Activated CD4-positive, alpha-beta T cell treated with anti-CD3 and anti-CD28 coated beads, Interleukin-2, amount 10 ng/mL, durations not matched to agents 24 days and 14 days (primary cell): ENCODE results near the gene CSRP3. TPM values are rescaled to one million over a fixed set of nuclear protein-coding genes. Genes with fewer than 3 reads are reported as not detected.

Experiments
- DNase-seq: peaks from one replicate; pipeline ENCODE4 v3.0.0; 2022
- H3K27ac Mint-ChIP-seq: one replicate; pipeline ENCODE4 v1.8.0; 2022; ENCODE audit warnings: mild to moderate bottlenecking, mixed read lengths
- H3K27me3 Mint-ChIP-seq: one replicate; pipeline ENCODE4 v1.8.0; 2022; ENCODE audit warnings: mixed read lengths
- H3K36me3 Mint-ChIP-seq: one replicate; pipeline ENCODE4 v1.8.0; 2022; ENCODE audit warnings: low read depth, mild to moderate bottlenecking, mixed read lengths
- H3K4me1 Mint-ChIP-seq: one replicate; pipeline ENCODE4 v1.8.0; 2021; ENCODE audit warnings: mixed read lengths
- H3K4me3 Mint-ChIP-seq: one replicate; pipeline ENCODE4 v1.8.0; 2022; ENCODE audit warnings: mild to moderate bottlenecking, moderate library complexity, mixed read lengths
- H3K9me3 Mint-ChIP-seq: one replicate; pipeline ENCODE4 v1.8.0; 2021; ENCODE audit warnings: mixed read lengths
- intact Hi-C: fragments of 100-400 bp; cut with micrococcal nuclease; formaldehyde crosslinking; loops from one replicate; pipeline ENCODE4 v1.15.1; 2023
- total RNA-seq: library from RNA; stranded (reverse); gene quantifications from 2 replicates; pipeline ENCODE4 v1.2.3, GENCODE V29; 2022

The CSRP3 gene
- total RNA-seq, 1 donor from 2014 or later: not detected

DNA sequence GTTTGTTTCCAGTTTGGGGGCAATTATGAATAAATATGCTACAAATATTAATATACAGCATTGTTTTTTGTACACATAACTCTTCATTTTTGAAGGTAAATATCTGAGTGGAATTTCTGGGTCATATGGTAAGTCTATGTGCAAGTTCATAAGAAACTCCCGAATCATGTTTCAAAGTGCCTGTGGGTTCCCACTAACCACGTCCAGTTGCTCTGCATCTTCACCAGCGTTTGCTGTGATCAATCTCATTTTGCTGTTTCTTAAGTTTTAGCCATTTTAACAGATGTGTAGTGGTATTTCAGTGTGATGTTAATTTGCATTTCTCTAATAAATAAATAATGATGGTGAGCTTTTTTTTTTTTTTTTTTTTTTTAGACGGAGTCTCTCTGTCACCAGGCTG is 14.2 kb upstream of the CSRP3 start:
- Mint-ChIP-seq H3K27ac (no peak overlapping the region), H3K9me3 (no peaks in the 10 kb centered on the region), H3K36me3 (no peaks in the 10 kb centered on the region), H3K4me3 (no peak overlapping the region), H3K27me3 (peaks cover 27% of the 10 kb centered on the region), H3K4me1 (no peaks in the 10 kb centered on the region)
- no peak for DNase-seq
- intact Hi-C loops: no loop called here

DNA sequence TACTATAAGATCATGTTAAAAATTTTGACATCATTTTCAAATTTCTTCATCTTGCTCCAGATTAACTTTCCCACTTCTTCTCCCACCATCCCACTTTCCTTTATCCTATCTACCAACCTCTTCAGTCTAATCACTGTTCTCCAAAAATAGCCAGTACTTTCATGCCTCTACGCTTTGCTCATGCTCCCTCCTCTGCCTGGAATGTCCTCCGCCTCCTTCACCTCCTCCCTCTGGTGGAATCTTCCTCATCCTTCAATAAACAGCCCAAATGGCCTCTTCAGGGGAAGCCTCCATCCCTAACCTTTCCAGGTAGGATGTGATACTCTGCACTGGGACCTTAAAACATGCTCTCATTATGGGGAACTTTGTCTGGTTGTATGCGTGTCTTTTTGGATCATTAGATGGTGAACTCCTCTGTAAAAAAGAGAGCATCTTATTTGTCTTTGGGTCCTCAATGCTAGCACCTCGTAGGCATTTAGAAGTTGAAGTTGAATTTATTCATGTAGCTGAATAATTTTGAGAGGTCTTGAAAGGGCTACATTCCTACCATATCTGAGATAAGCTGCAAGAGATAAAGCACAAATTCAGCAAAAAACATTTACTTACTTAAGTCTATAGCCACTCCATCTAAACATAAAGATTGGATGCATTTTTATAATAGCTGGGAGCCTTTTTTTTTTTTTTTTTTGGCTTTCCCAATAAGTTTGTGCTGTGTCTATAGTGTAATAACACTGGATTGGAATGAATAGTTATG is 8.0 kb upstream of the CSRP3 start:
- DNase-seq: peak; percentile 20
- no peaks in the 10 kb centered on the region for H3K4me1 Mint-ChIP-seq
- intact Hi-C loops: no loop called here
- H3K27ac Mint-ChIP-seq: no peak overlapping the region
- no peaks in the 10 kb centered on the region for H3K9me3 Mint-ChIP-seq
- H3K4me3 Mint-ChIP-seq: no peak overlapping the region
- no peaks in the 10 kb centered on the region for H3K36me3 Mint-ChIP-seq
- H3K27me3 Mint-ChIP-seq: peaks cover 35% of the 10 kb centered on the region

DNA sequence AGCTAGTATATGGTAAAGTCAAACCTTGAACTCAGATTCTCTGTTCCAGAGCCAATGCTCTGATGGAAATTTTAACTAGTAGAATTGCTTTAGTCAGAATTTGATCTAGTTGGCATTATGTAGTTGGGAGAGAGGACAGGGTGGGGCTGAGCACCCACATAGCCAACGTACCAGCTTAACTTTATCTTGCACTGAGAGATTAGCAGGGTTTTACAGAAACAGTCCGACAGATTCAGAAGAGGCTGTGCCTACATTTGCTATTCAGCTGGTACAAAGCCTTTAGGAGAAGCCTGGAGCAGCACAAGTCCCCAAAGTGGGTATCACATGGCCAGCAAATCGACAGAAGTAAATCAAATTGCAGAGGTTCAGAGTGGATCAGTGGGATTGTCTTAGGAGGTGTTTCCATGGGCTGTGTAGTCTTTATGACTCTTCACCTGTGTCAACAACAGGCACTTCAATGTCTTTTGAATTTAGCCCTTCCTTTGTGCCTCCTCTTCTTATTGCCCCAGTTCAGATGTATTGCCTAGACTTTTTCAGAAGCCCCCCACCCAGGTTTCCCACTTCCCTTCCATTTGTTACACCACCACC is 7.3 kb upstream of the CSRP3 start:
- no peaks in the 10 kb centered on the region for H3K36me3 Mint-ChIP-seq
- peaks cover 30% of the 10 kb centered on the region for H3K27me3 Mint-ChIP-seq
- intact Hi-C loops: no loop called here
- no peak overlapping the region for H3K27ac Mint-ChIP-seq
- H3K4me1 Mint-ChIP-seq: no peaks in the 10 kb centered on the region
- H3K4me3 Mint-ChIP-seq: no peak overlapping the region
- peak; percentile 32 for DNase-seq
- H3K9me3 Mint-ChIP-seq: no peaks in the 10 kb centered on the region

GRCh38 chr11:19208181-19208580 is 6.4 kb upstream of the CSRP3 start:
- H3K9me3 Mint-ChIP-seq: no peaks in the 10 kb centered on the region
- H3K4me3 Mint-ChIP-seq: no peak overlapping the region
- intact Hi-C loops: no loop called here
- DNase-seq: no peak
- no peaks in the 10 kb centered on the region for H3K4me1 Mint-ChIP-seq
- no peak overlapping the region for H3K27ac Mint-ChIP-seq
- no peaks in the 10 kb centered on the region for H3K36me3 Mint-ChIP-seq
- peaks cover 23% of the 10 kb centered on the region for H3K27me3 Mint-ChIP-seq

DNA sequence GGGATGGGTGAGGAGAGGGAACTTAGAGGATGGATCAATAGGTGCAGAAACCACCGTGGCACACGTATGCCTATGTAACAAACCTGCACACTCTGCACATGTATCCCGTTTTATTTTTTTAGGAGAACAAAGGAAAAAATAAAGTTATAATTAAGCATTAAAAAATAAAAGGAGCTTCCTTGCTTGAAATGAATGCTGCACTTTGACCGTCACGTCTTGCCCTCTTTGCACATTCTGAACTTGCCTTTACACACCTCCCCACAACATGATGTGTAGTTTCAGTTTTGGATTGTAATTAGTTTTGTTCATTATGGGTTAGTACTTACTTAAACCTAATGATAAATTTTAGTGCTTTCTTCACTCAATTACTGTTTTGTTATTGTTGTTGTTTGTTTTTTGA is 3.1 kb upstream of the CSRP3 start:
- Mint-ChIP-seq H3K27me3 (peaks cover 26% of the 10 kb centered on the region), H3K36me3 (no peaks in the 10 kb centered on the region), H3K4me3 (no peak overlapping the region), H3K4me1 (no peaks in the 10 kb centered on the region), H3K9me3 (no peaks in the 10 kb centered on the region), H3K27ac (no peak overlapping the region)
- intact Hi-C loops: no loop called here
- no peak for DNase-seq

DNA sequence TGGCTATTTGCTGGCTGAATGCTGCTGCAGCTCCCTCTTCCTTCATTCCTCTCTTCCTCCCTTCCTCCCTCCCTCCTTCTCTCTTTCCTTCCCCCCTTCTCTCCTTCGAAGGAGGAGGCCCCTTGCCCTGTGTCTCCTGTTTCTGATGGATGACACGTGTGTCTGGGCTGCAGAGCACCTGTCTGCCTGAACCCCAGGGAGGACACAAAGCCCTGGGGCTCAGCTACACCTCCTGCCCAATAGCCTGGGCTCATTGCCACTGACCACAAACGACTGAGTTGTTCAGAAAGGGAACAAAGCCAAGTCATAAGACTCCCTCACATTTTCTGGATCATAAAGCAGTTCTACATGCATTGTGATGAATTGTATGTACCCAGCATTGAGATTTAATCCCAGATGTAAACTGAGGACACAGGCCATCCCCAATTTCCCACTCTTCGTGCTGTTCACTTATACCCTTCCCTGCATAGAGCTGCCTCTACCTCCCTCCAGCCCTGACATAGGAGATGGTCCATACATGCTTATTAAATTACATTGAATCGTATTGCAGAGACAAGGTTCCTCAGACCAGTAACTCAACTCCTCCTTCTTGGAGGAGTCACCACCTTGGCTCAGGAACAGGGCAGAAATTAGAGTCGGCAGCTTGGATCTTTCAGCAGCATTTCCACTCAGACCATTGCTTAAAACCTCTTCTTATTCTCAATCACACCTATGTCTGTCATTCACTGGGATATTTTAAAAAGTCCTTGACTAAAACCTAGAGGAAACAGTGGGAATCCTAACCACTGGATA is 1.2 kb downstream of the CSRP3 start:
- intact Hi-C loops: no loop called here
- Mint-ChIP-seq H3K27ac (no peak overlapping the region), H3K4me1 (no peaks in the 10 kb centered on the region), H3K4me3 (no peak overlapping the region), H3K27me3 (peaks cover 8% of the 10 kb centered on the region), H3K36me3 (no peaks in the 10 kb centered on the region), H3K9me3 (no peaks in the 10 kb centered on the region)
- no peak for DNase-seq

DNA sequence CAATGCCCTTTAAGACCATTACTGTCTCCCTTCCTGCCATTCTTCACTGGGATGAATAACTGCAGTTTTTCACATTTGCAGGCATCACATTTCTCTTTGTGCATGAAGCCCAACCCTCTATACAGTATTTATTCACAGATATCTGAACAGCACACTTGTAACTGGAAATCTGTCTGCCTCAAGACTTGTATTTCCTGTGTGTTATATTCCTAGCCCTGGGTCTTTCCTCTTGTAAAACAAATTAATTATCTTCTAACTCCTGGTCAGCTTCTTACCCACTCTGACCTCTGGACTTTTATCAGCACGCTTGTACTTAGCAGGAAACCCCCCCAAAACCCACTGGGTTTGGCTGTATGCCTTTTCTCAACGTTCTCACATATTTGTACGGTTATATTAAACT is 2.0 kb downstream of the CSRP3 start:
- intact Hi-C loops: no loop called here
- Mint-ChIP-seq H3K9me3 (no peaks in the 10 kb centered on the region), H3K27ac (no peak overlapping the region), H3K4me3 (no peak overlapping the region), H3K27me3 (peaks cover 8% of the 10 kb centered on the region), H3K4me1 (no peaks in the 10 kb centered on the region), H3K36me3 (no peaks in the 10 kb centered on the region)
- no peak for DNase-seq

GRCh38 chr11:19199048-19199447 is 2.7 kb downstream of the CSRP3 start:
- no peaks in the 10 kb centered on the region for H3K9me3 Mint-ChIP-seq
- no peak for DNase-seq
- no peak overlapping the region for H3K4me3 Mint-ChIP-seq
- peaks cover 8% of the 10 kb centered on the region for H3K27me3 Mint-ChIP-seq
- intact Hi-C loops: no loop called here
- H3K36me3 Mint-ChIP-seq: no peaks in the 10 kb centered on the region
- no peaks in the 10 kb centered on the region for H3K4me1 Mint-ChIP-seq
- no peak overlapping the region for H3K27ac Mint-ChIP-seq

- Mint-ChIP-seq H3K27me3 (peaks cover 6% of the 10 kb centered on the region), H3K9me3 (no peaks in the 10 kb centered on the region), H3K27ac (no peak overlapping the region), H3K4me1 (no peaks in the 10 kb centered on the region), H3K4me3 (no peak overlapping the region), H3K36me3 (no peaks in the 10 kb centered on the region)
- no peak for DNase-seq
- intact Hi-C loops: no loop called here
Measured at GRCh38 chr11:19196432-19196831, 5.4 kb downstream of the CSRP3 start.

GRCh38 chr11:19194620-19195308 is 7.0 kb downstream of the CSRP3 start:
- Mint-ChIP-seq H3K4me3 (no peak overlapping the region), H3K9me3 (no peaks in the 10 kb centered on the region), H3K4me1 (no peaks in the 10 kb centered on the region), H3K36me3 (no peaks in the 10 kb centered on the region), H3K27ac (no peak overlapping the region), H3K27me3 (no peaks in the 10 kb centered on the region)
- intact Hi-C loops: no loop called here
- no peak for DNase-seq

GRCh38 chr11:19193916-19194315 is 7.9 kb downstream of the CSRP3 start:
- no peak for DNase-seq
- Mint-ChIP-seq H3K9me3 (no peaks in the 10 kb centered on the region), H3K27ac (no peak overlapping the region), H3K36me3 (no peaks in the 10 kb centered on the region), H3K4me1 (no peaks in the 10 kb centered on the region), H3K4me3 (no peak overlapping the region), H3K27me3 (no peaks in the 10 kb centered on the region)
- intact Hi-C loops: no loop called here

DNA sequence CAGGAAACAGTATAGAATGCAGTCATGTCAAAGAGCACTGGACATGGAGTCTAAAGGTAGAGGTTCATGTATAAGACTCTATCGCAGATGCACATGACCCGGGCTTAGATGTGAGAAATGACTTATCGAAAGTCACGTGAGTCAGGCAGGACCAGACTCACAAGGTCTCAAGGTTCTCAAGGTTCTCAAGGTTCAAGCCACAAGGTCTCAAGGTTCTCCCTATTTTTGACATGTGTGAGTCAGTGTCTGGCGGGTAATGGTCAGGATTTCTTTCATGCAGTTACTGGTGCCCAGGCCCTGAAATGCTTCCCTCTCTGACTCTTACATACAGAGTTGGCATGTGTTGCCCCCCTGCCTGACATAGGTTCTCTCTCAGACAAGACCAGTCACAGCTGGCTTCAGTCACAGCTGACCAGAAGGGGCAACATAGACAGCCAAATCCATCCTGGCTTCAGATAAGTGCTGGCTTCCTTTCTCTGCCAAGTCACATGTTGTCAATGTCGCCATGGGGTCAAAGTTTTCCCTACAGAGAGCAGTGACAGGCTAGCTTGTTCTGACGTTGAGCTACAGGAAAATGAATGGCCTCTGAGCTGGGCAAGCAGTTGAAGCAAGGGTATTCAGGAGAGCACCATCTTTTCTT is 10.1 kb downstream of the CSRP3 start:
- H3K4me1 Mint-ChIP-seq: no peaks in the 10 kb centered on the region
- intact Hi-C loops: no loop called here
- no peaks in the 10 kb centered on the region for H3K9me3 Mint-ChIP-seq
- no peak overlapping the region for H3K4me3 Mint-ChIP-seq
- no peak for DNase-seq
- no peaks in the 10 kb centered on the region for H3K27me3 Mint-ChIP-seq
- no peaks in the 10 kb centered on the region for H3K36me3 Mint-ChIP-seq
- H3K27ac Mint-ChIP-seq: no peak overlapping the region

DNA sequence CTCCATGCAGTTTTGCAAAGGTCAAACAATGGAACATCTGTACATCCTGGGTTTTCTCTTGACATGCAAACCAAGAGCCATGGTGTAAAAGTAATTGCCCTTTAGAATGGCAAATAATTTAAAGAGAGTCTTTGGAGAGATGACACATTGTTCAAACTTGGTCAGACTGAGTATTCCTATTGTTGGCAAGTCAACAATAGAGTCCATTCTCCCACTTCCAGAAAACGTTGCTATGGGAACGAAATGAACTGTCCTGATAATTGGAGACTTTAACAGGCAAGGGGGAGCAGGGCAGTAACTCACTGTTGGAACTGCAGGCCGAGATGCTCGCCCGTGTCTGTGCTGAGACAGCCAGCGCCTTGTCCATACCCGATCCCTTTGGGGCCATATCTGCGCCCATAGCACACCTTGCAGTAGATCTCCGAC is 13.9 kb downstream of the CSRP3 start:
- intact Hi-C loops: no loop called here
- no peak overlapping the region for H3K27ac Mint-ChIP-seq
- H3K9me3 Mint-ChIP-seq: no peaks in the 10 kb centered on the region
- H3K27me3 Mint-ChIP-seq: no peaks in the 10 kb centered on the region
- H3K4me1 Mint-ChIP-seq: no peaks in the 10 kb centered on the region
- H3K4me3 Mint-ChIP-seq: no peak overlapping the region
- DNase-seq: no peak
- no peaks in the 10 kb centered on the region for H3K36me3 Mint-ChIP-seq
